ENCODE results near the gene EIF2D. TPM values are rescaled to one million over a fixed set of nuclear protein-coding genes. Genes with fewer than 3 reads are reported as not detected.

EIF2D gene
- total and polyA plus RNA-seq, 4 donors = 14.7 to 30.0 (median 22.1) TPM

- no peaks in the 10 kb centered on the region for H3K27me3 ChIP-seq (ENCODE audit: control insufficient read depth in 4 of 4, insufficient read depth in 4 of 4, low read length in 3 of 4)
- TF ChIP-seq REST (IDR thresholded peaks at IDR 0.05) (no peak), RXRA (IDR thresholded peaks at IDR 0.05) (no peak), HNF4A (conservative IDR thresholded peaks at IDR 0.05) (no peak), HNF4G (IDR thresholded peaks at IDR 0.05) (no peak), NR2F2 (IDR thresholded peaks at IDR 0.05) (no peak), JUND (IDR thresholded peaks at IDR 0.05) (no peak), CTCF (IDR thresholded peaks at IDR 0.05; ENCODE audit: low read depth, low read length, missing input control) (no peak), RAD21 (IDR thresholded peaks at IDR 0.05) (no peak)
- H3K36me3 ChIP-seq (ENCODE audit: control insufficient read depth in 4 of 4, insufficient read depth in 3 of 4, low read depth in 1 of 4, low read length in 3 of 4) = no peaks in the 10 kb centered on the region
- no peak overlapping the region for H3K4me3 ChIP-seq (ENCODE audit: low read depth in 1 of 3, low read length in 3 of 3)
- 59% methylated on average over 7 of the region's 7 CpGs for WGBS
- DNase-seq (ENCODE audit: low spot score) = no peak
- peak overlapping the region in 1 of 2 donors; percentile 26 for H3K9ac ChIP-seq (ENCODE audit: low read depth in 1 of 2, low read length in 2 of 2)
- peaks cover 0 to 19% (median 11%) of the 10 kb centered on the region in 4 donors for H3K4me1 ChIP-seq (ENCODE audit: control insufficient read depth in 4 of 4, insufficient read depth in 4 of 4, low read length in 3 of 4)
- peak overlapping the region; percentile 63 to 67 for H3K27ac ChIP-seq (ENCODE audit: low read depth in 1 of 2, low read length in 2 of 2)
- no peaks in the 10 kb centered on the region for H3K9me3 ChIP-seq (ENCODE audit: control insufficient read depth in 4 of 4, low read length in 3 of 4)
These were observed 46.7 kb upstream of the EIF2D start for GRCh38 chr1:206658981-206659273.

GRCh38 chr1:206658264-206658980 is 46.2 kb upstream of the EIF2D start:
- Histone ChIP-seq H3K4me3 (ENCODE audit: low read depth in 1 of 3, low read length in 3 of 3) (no peak overlapping the region), H3K9ac (ENCODE audit: low read depth in 1 of 2, low read length in 2 of 2) (no peak overlapping the region), H3K36me3 (ENCODE audit: control insufficient read depth in 4 of 4, insufficient read depth in 3 of 4, low read depth in 1 of 4, low read length in 3 of 4) (no peaks in the 10 kb centered on the region), H3K27me3 (ENCODE audit: control insufficient read depth in 4 of 4, insufficient read depth in 4 of 4, low read length in 3 of 4) (no peaks in the 10 kb centered on the region), H3K27ac (ENCODE audit: low read depth in 1 of 2, low read length in 2 of 2) (peak overlapping the region; percentile 63 to 67), H3K9me3 (ENCODE audit: control insufficient read depth in 4 of 4, low read length in 3 of 4) (no peaks in the 10 kb centered on the region), H3K4me1 (ENCODE audit: control insufficient read depth in 4 of 4, insufficient read depth in 4 of 4, low read length in 3 of 4) (peaks cover 0 to 16% (median 8%) of the 10 kb centered on the region in 4 donors)
- WGBS = 54% methylated on average over 22 of the region's 22 CpGs
- peak; percentile 53 for TF ChIP-seq CTCF (IDR thresholded peaks at IDR 0.05; ENCODE audit: low read depth, low read length, missing input control)
- peak; percentile 51 to 71 for TF ChIP-seq RAD21 (IDR thresholded peaks at IDR 0.05)
- no peak for TF ChIP-seq NR2F2 (IDR thresholded peaks at IDR 0.05)
- DNase-seq (ENCODE audit: low spot score) = peak; percentile 79

- Histone ChIP-seq H3K9ac (ENCODE audit: low read depth in 1 of 2, low read length in 2 of 2) (no peak overlapping the region), H3K4me3 (ENCODE audit: low read depth in 1 of 3, low read length in 3 of 3) (no peak overlapping the region), H3K27me3 (ENCODE audit: control insufficient read depth in 4 of 4, insufficient read depth in 4 of 4, low read length in 3 of 4) (no peaks in the 10 kb centered on the region), H3K27ac (ENCODE audit: low read depth in 1 of 2, low read length in 2 of 2) (no peak overlapping the region), H3K9me3 (ENCODE audit: control insufficient read depth in 4 of 4, low read length in 3 of 4) (no peaks in the 10 kb centered on the region), H3K4me1 (ENCODE audit: control insufficient read depth in 4 of 4, insufficient read depth in 4 of 4, low read length in 3 of 4) (peaks cover 0 to 16% (median 8%) of the 10 kb centered on the region in 4 donors), H3K36me3 (ENCODE audit: control insufficient read depth in 4 of 4, insufficient read depth in 3 of 4, low read depth in 1 of 4, low read length in 3 of 4) (no peaks in the 10 kb centered on the region)
- DNase-seq (ENCODE audit: low spot score) = no peak
- WGBS = 76% methylated on average over 6 of the region's 6 CpGs
- TF ChIP-seq FOXA1 (IDR thresholded peaks at IDR 0.05) (no peak), EGR1 (IDR thresholded peaks at IDR 0.05; ENCODE audit: low read depth in 2 of 2) (no peak), TAF1 (conservative IDR thresholded peaks at IDR 0.05) (no peak), GABPA (IDR thresholded peaks at IDR 0.05 in 1 of 2, conservative IDR thresholded peaks at IDR 0.05 in 1 of 2) (no peak), REST (IDR thresholded peaks at IDR 0.05) (no peak), NR2F2 (IDR thresholded peaks at IDR 0.05) (no peak), JUND (IDR thresholded peaks at IDR 0.05) (no peak), FOXA2 (IDR thresholded peaks at IDR 0.05) (no peak), RAD21 (IDR thresholded peaks at IDR 0.05) (no peak)
These were observed 45.5 kb upstream of the EIF2D start for GRCh38 chr1:206657751-206658150.
